ENCODE measurements around the gene GAS7.
A peak's percentile ranks its signal among the peaks of the same experiment; 100 is the strongest.
"Not testable (repeated sequence)": the region's sequence is repeated elsewhere in the genome, so short reads cannot be mapped to it uniquely, and the experiment has no call there.

The GAS7 gene

DNA sequence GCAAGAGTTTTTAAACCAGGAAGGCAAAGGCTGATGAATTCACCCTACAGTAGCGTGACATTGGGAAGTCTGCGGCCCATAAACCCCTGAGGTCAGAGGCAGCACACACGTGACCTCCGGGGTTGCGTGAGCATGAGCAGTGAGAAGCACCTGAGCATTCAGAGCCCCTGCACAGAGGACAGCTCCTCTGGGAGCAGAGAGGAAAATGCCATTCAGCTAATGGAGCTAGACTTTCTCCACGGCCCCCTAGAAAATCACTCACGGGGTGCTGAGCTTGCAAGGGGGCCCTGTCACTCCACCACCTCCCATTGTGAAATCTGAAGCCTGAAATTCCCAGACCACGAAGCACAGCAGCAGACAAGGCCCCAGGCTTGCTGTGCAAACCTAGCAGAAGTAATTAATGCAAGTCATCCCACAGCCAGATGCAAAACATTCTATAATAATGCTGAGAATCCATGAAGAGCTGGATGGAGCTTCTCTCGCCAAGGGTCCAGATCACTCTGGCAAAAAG is 178.4 kb downstream of the GAS7 start:
- DNase-seq (ENCODE audit: low spot score): no peak

DNA sequence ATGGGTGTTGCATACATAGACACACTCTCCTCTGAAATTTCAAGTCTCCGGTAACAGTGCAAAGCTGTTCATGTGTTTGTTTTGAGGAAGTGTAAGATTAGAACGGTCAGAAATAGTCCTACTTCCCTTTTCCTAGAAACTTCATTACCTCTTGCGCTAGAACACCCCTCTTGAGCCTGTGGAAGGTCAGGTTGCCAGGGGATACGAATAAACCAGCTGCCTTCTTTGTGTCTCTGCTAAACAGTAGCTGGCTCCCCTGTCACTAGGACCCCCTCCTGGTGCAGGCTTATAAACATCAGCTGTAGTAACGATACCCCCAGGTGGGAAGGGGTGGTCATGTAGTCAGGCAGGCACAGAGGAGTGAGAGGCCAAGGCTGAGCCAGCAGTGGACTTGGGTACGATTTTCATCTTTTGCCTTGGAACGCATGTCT is 179.9 kb downstream of the GAS7 start:
- no peak for DNase-seq (ENCODE audit: low spot score)

DNA sequence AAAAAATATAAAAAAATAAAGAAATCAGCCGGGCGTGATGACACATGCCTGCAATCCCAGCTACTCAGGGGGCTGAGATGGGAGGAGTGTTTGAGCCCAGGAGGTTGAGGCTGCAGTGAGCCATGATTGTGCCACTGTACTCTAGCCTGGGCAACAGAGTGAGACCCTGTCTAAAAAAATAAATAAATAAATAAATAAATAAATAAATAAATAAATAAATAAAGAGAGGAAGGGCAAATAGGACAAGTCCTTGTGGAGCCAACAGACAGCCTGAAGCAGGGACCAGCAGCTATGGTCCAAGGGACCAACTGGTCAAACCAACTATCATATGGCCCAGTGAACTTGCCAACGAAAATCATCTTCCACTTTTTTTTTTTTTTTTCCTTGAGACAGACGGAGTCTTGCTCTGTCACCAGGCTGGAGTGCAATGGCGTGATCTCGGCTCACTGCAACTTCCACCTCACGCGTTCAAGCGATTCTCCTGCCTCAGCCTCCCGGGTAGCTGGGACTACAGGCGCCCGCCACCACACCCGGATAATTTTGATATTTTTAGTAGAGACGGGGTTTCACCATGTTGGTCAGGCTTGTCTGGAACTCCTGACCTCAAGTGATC is 181.3 kb downstream of the GAS7 start:
- not testable (repeated sequence) for DNase-seq (ENCODE audit: low spot score)

- no peak for DNase-seq (ENCODE audit: low spot score)
Observed at GRCh38 chr17:10013365-10014112, 184.9 kb downstream of the GAS7 start.

GRCh38 chr17:10010752-10011151 is 187.7 kb downstream of the GAS7 start:
- no peak for DNase-seq (ENCODE audit: low spot score)

GRCh38 chr17:10003705-10004104 is 194.7 kb downstream of the GAS7 start:
- DNase-seq (ENCODE audit: low spot score): no peak

DNA sequence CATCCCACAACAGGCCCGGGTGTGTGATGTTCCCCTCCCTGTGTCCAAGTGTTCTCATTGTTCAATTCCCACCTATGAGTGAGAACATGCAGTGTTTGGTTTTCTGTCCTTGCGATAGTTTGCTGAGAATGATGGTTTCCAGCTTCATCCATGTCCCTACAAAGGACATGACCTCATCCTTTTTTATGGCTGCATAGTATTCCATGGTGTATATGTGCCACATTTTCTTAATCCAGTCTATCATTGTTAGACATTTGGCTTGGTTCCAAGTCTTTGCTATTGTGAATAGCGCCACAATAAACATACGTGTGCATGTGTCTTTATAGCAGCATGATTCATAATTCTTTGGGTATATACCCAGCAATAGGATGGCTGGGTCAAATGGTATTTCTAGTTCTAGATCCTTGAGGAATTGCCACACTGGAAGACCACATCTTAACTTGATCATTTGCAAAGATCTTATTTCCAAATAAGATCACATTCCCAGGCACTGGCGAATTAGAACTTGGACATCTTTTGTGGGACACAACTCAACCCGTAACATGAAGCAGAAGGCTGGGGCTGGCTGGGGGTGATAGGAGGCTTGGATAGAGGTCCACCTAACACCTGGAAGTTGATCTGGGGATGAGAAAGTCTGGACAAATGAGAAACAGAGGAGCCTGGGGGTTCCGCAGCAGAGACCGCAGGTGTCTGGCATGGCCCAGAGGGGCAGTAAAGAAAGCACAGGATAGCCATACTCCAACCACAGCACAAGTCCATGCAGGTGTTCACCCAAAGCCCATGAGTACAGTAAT is 195.6 kb downstream of the GAS7 start:
- not testable (repeated sequence) for DNase-seq (ENCODE audit: low spot score)

DNA sequence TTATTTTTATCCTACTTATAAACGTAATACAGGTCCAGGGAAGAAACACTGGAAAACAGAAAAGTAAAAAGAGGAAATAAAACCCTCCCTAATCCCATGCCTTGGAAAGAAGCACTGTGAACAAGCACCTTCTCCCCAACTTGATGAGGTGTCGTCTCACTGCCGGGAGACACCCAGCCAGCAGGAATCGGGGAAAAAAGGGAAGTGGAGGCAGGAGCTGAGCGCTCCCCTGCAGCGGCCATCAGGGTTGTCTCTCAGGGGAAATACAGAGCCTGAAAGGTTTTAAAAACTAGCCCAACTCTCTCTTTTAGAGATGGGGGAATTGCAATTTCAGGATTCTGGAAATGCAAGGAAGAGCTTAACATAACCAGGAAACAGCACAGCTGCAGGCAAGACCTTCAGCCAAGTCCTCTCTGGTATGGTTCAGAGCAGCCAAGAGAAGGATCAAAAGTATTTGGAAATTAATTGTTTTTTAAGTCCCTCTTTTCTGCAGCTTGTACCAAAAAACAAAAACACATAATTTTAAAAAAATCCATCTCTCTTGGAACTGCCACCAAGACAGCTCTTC is 197.0 kb downstream of the GAS7 start:
- DNase-seq (ENCODE audit: low spot score): no peak

GRCh38 chr17:9999919-10000695 is 198.3 kb downstream of the GAS7 start:
- DNase-seq (ENCODE audit: low spot score): no peak

DNA sequence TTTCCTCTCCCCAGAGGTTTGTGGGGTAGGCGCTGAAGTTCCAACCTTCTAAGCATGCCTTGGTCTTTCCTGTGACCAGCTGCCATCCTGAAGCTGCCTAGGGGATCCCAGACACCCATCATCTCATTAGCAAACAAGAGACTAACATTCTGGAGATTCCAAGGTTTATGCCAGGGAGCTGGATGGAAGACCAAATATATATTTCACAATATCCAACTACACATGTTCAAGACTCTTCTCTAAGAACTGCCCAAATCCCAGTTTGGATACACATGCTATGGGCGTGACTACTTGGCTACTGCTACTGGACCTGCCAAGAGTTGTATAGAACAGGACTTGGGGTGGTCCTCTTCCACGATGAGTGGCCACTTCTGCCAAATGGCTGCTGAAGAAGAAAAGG is 200.3 kb downstream of the GAS7 start:
- DNase-seq (ENCODE audit: low spot score): no peak

DNA sequence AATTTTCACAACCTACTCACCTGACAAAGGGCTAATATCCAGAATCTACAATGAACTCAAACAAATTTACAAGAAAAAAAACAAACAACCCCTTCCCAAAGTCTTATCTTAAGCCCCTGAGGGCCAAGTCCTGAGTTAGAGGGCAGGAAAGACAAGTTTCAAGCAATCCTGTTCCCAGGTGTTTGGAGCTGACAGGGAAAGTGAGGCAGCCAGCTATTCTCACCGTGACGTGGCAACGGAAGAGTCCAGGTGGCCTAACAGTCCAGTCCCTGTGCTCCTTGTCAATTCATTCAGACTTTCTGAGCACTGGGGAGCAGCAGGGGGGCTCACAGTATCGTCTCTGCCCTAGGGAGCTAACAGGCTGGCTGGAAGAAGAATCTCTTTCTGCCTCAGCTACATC is 203.6 kb downstream of the GAS7 start:
- DNase-seq (ENCODE audit: low spot score): no peak

DNA sequence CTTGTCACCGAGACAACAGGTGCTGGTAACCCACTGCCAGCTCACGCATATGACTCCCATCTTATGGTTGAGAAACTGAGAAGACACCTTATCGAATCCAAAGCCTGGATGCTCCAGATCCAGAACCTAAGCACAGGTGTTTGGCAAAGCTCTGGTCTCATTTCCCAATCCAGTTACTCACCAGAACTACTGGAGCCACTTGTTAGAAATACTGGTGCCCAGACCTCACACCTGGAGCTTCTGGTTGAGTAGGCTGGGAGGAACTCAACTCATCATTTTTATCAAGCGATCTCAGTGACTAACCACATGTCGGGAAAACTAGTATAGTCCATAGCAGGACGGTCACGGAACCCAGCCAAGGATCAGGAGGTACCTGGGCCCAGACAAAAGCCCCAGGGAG is 206.6 kb downstream of the GAS7 start:
- no peak for DNase-seq (ENCODE audit: low spot score)

DNA sequence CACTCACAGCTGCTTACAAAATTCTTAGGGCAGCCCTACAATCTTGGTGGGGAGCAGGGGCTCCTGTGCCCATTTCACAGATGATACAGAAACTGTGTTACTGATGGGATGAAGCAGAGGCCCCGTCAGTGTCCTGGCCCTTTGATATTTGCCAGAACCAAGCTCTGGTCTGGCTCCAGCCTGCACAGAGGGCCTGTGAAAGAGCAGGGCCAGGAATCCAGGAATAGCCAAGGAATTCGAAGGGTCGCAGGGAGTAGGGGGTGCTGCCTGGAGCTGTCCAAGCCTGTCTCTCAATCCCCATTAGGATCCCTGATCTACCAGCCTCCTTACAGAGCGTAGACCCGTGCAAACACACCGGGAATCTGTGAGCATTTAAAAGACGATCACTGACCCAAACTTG is 207.1 kb downstream of the GAS7 start:
- no peak for DNase-seq (ENCODE audit: low spot score)

GRCh38 chr17:9987779-9988585 is 210.4 kb downstream of the GAS7 start:
- DNase-seq (ENCODE audit: low spot score): peak; percentile 48

GRCh38 chr17:9986754-9987382 is 211.5 kb downstream of the GAS7 start:
- no peak for DNase-seq (ENCODE audit: low spot score)

DNA sequence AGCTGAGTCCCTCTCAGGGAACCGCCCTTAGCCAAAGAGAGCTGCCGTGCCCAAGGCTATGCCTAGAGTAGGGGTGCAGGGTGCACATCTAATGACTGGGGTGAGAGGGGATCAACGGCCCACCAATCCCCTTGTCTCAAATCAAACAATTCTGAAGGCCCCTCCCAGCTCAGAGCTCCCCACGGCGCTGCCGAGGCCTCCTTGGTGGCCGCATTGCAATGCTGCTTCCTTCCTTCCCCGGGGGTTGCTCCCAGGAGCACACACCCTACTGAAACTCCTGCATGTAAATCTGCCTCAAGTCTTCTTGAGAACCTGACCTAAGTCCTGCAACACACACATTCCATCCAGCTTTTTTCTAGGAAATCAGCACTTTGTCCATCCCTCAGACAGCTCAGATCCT is 212.8 kb downstream of the GAS7 start:
- DNase-seq (ENCODE audit: low spot score): no peak

DNA sequence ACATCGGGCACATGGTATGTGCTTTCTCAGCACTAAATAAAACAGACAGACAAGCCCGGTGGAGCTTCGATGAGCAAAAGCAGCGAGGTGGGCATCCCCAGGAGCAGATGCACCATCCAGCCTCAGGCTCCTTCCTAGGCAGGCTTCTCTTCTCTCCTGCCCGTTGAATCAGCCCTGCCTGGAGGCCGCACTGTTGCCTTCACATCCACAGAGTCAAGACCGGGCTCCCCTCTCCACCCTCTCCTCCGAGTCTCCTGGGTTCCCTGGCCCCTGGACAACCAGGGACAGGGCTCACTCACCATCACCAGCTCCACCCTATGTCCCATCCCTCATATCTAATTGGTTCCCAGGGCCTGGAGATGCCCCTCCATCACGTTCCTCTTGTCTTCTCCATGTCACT is 213.6 kb downstream of the GAS7 start:
- DNase-seq (ENCODE audit: low spot score): no peak

GRCh38 chr17:9982159-9982558 is 216.2 kb downstream of the GAS7 start:
- peak; percentile 16 for DNase-seq (ENCODE audit: low spot score)

DNA sequence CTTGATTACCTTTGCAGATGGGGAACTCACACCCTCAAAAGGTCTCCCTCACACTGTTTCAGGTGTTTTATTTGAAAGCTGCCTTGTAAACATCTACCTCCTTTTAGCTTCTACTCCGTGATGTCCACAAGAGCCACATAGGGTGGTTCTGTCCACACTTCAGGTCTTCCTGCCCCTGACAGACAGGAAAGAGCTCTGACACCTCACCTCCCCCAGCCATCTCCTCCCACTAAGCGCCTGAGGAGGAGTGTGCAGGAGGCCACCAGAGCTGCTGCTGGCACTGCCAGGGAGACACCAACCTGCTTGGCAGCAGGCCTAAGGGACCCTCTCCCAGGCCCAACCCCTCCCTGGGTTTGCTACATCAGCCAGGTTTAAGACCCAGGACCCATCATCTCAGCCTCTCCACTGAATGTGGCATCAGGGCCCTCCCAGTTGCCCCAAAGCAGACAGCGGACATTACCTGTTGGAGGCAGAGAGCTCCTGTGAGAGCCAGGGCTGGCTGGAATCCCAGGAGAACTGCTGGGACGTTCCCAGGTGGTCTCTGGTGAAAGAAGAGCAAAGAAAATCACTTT is 217.0 kb downstream of the GAS7 start:
- no peak for DNase-seq (ENCODE audit: low spot score)

DNA sequence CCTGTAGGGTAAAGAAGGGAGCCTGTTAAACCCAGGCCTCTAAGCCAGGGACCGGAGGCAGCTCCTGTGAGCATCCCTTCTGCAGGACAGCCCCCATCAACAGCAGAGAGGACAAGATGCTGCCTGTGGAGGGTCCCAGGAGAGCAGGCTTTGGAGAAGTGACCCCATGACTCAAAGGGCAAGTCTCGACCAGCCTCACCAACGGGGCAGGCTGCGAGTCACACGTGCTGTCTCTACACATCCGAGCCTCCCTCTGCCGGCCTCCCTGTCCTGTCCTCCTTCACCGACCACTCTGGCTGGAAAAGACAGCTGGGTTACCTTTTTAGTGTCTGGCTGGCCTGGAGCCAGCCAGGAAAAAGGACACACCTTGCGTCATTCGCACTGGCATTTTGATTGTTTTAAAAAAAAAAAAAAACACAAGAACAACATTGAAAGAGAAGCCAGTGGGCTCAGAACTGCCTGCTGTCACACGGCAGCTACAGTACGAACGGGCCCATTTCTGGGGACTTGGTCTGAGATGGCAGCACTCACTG is 218.9 kb downstream of the GAS7 start:
- DNase-seq (ENCODE audit: low spot score): no peak

Measured in RKO (cell line).